SJSA1 (cell line): ENCODE data around the gene KRT1. TPM values are rescaled to one million over a fixed set of nuclear protein-coding genes. Genes with fewer than 3 reads are reported as not detected.
"Not testable (repeated sequence)": the region's sequence is repeated elsewhere in the genome, so short reads cannot be mapped to it uniquely, and the experiment has no call there.

Experiments used
- DNase-seq, 2 experiments: peaks; one replicate each; pipeline ENCODE4 v3.0.0-alpha.2; 2015 to 2020; ENCODE audit warnings: low spot score in 2 of 2, low read depth in 1 of 2
- H3K27ac ChIP-seq: fragments of 250-450 bp; sonication (Bioruptor Pico); 2 replicates; pipeline ENCODE4 v1.5.1; 2020; ENCODE audit warnings: mild to moderate bottlenecking, moderate library complexity
- H3K27me3 ChIP-seq: fragments of 250-450 bp; sonication (Bioruptor Pico); replicated peaks from 2 replicates; pipeline ENCODE4 v1.5.1; 2020; ENCODE audit warnings: mild to moderate bottlenecking, moderate library complexity
- H3K36me3 ChIP-seq: fragments of 250-450 bp; sonication (Bioruptor Pico); 2 replicates; pipeline ENCODE4 v1.5.1; 2020; ENCODE audit warnings: mild to moderate bottlenecking
- H3K4me1 ChIP-seq: fragments of 250-450 bp; sonication (Bioruptor Pico); replicated peaks from 2 replicates; pipeline ENCODE4 v1.6.1; 2021; ENCODE audit warnings: mild to moderate bottlenecking
- H3K4me3 ChIP-seq: fragments of 250-450 bp; sonication (Bioruptor Pico); 2 replicates; pipeline ENCODE4 v1.5.1; 2020; ENCODE audit warnings: mild to moderate bottlenecking
- H3K9me3 ChIP-seq: fragments of 250-450 bp; sonication (Bioruptor Pico); replicated peaks from 2 replicates; pipeline ENCODE4 v1.5.1; 2020; ENCODE audit warnings: mild to moderate bottlenecking
- total RNA-seq: library from RNA; depleted of rRNA; stranded (reverse); fragments of >200 nt; shearing (Covaris generic); gene quantifications from 2 replicates; pipeline ENCODE4 v1.2.3, GENCODE V29; 2014

KRT1 gene
- total RNA-seq, 1 experiment from 2014 or later = 1.00 TPM

DNA sequence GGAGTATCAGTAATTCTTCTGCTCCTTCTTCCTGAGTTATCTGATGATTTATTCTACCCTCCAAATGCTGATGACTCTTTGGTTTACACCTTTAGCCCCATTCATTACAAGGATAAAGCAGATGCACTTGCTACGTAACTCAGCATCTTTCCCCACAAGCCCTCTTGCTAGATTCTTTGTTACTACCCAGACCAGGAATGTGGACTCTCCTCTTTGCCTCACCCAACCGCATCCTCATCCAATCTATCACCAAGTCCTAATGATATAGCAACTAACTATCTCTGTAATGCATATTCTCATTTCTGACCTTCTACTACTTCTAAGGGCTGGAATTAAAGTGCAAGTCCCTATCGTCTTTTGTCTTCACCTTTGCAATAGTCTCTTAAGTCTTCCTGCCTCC lies 9.2 kb downstream of the KRT1 start:
- Histone ChIP-seq H3K4me1 (peaks cover 13% of the 10 kb centered on the region), H3K27me3 (no peaks in the 10 kb centered on the region), H3K36me3 (peaks cover 75% of the 10 kb centered on the region), H3K27ac (no peak overlapping the region), H3K4me3 (no peak overlapping the region), H3K9me3 (peaks cover 5% of the 10 kb centered on the region; the same call in 1 of the 2 replicates)
- peak in 1 of 2 experiments; percentile 88 for DNase-seq

DNA sequence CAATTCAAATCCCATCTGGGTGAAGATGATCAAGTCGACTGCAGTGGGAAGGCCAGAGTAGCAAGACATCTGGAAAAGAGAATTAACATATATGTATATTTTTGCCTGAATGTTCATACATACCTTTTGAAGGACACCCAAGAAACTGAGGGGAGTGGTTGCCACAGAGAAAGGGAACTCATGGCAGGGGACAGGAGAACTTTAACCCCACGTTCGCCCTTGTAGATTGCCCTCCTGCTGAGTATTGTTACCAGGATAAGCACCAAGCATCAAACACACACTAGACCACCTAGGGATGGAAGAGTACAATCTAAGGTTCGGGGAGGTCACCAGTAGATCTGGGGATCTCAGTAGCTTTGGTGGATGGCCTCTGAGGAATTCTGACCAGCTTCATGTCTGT lies 9.7 kb downstream of the KRT1 start:
- H3K27me3 ChIP-seq = no peaks in the 10 kb centered on the region
- peak; percentile 79 to 90 for DNase-seq
- peaks cover 5% of the 10 kb centered on the region; the same call in 1 of the 2 replicates for H3K9me3 ChIP-seq
- H3K36me3 ChIP-seq = peaks cover 70% of the 10 kb centered on the region
- H3K4me3 ChIP-seq = no peak overlapping the region
- peaks cover 13% of the 10 kb centered on the region for H3K4me1 ChIP-seq
- H3K27ac ChIP-seq = no peak overlapping the region

DNA sequence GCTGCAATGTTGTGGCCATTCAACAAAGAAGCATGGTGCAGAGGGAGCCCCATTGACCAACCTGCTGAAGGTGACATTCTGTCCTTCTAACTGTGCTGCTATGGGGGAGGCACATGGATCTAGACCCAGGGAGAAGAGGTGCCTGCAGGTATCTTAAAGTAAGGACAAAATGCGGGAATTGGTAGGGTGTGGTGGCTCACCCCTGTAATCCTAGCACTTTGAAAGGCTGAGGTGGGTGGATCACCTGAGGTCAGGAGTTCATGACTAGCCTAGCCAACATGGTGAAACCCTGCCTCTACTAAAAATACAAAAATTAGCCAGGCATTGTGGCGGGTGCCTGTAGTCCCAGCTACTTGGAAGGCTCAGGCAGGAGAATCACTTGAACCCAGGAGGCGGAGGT lies 10.3 kb downstream of the KRT1 start:
- H3K27ac ChIP-seq, H3K4me3 ChIP-seq, H3K27me3 ChIP-seq, H3K9me3 ChIP-seq: not testable (repeated sequence)
- H3K36me3 ChIP-seq = peaks cover 65% of the 10 kb centered on the region
- peak in 1 of 2 experiments; percentile 91 for DNase-seq
- H3K4me1 ChIP-seq = peaks cover 13% of the 10 kb centered on the region

DNA sequence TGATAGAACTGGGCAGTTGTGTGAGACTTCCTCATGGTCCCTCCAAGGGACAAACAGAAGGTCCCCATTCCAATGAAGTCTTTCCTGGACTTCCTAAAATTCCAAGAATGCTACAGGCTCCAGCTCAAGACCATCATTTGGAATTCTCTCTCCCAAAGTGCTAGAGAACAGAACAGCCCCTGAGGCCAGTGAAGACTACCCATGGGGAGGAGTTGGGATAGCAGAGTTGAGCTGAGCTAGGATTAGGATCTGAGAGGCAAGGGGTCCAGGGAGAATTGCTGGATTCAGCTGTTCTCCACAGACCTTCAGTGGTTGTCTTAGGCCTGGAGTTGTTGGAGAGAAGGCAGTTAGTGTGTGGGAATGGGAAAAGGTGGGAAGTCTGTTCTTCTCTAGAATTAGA lies 10.8 kb downstream of the KRT1 start:
- Histone ChIP-seq H3K4me3 (no peak overlapping the region), H3K27ac (no peak overlapping the region), H3K36me3 (peaks cover 60% of the 10 kb centered on the region), H3K9me3 (peaks cover 5% of the 10 kb centered on the region; the same call in 1 of the 2 replicates), H3K27me3 (no peaks in the 10 kb centered on the region), H3K4me1 (peaks cover 13% of the 10 kb centered on the region)
- DNase-seq = peak; percentile 80 to 91

- H3K9me3 ChIP-seq = no peaks in the 10 kb centered on the region; the same call in 1 of the 2 replicates
- peaks cover 13% of the 10 kb centered on the region for H3K4me1 ChIP-seq
- no peak overlapping the region for H3K27ac ChIP-seq
- DNase-seq = peak in 1 of 2 experiments; percentile 95
- H3K4me3 ChIP-seq = no peak overlapping the region
- no peaks in the 10 kb centered on the region for H3K27me3 ChIP-seq
- H3K36me3 ChIP-seq = peaks cover 45% of the 10 kb centered on the region
Measured at GRCh38 chr12:52667931-52668330, 12.3 kb downstream of the KRT1 start.

DNA sequence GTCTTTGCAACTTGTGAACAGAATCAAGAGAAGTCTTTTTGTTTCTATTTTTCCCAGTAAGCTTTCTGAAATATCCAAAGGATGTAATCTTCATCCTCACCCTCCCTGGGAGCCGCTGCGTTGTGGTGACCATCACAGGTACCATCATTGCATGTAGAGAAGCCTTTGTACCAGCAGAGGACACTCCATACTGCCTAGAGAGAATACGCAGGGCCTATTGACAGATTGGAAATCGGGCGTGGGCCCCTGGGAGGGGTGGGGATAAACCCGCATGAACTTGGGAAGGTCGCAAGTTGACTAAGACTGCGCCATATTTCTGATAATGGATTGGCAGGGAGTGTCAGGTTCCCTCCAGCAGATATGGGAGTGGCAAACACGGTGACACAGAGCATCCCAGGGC lies 12.7 kb downstream of the KRT1 start:
- DNase-seq = no peak
- no peak overlapping the region for H3K4me3 ChIP-seq
- no peaks in the 10 kb centered on the region for H3K27me3 ChIP-seq
- no peaks in the 10 kb centered on the region; the same call in 1 of the 2 replicates for H3K9me3 ChIP-seq
- H3K4me1 ChIP-seq = peaks cover 9% of the 10 kb centered on the region
- H3K27ac ChIP-seq = no peak overlapping the region
- H3K36me3 ChIP-seq = peaks cover 40% of the 10 kb centered on the region

DNA sequence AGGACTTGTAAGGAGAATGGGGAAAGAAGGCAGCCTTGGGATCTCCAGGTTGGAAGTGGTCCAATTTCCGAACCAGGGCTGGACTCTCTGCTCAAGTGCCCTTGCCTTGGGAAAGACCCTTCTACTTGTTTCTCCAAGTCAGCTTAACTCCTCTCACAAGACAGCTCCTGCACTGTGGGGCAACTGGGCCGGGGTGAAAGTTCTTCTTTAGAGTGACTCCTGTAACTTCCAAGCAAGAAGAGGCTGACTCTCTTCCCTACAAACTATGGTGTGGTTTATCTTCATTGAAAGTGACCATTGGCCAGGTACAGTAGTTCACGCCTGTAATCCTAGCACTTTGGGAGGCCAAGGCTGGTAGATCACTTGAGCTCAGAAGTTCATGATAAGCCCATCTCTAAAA lies 13.7 kb downstream of the KRT1 start:
- Histone ChIP-seq H3K36me3 (peaks cover 34% of the 10 kb centered on the region), H3K4me3 (no peak overlapping the region), H3K27ac (no peak overlapping the region), H3K9me3 (no peaks in the 10 kb centered on the region; the same call in 1 of the 2 replicates), H3K27me3 (peaks cover 4% of the 10 kb centered on the region; the same call in 1 of the 2 replicates), H3K4me1 (no peaks in the 10 kb centered on the region)
- DNase-seq = no peak

- peaks cover 7% of the 10 kb centered on the region for H3K36me3 ChIP-seq
- peaks cover 12% of the 10 kb centered on the region for H3K27me3 ChIP-seq
- H3K4me3 ChIP-seq = no peak overlapping the region
- H3K4me1 ChIP-seq = no peaks in the 10 kb centered on the region
- no peak for DNase-seq
- H3K27ac ChIP-seq = no peak overlapping the region
- no peaks in the 10 kb centered on the region for H3K9me3 ChIP-seq
Measured at GRCh38 chr12:52663420-52663819, 16.8 kb downstream of the KRT1 start.

- Histone ChIP-seq H3K4me3 (no peak overlapping the region), H3K27me3 (peaks cover 12% of the 10 kb centered on the region), H3K36me3 (peaks cover 2% of the 10 kb centered on the region), H3K9me3 (no peaks in the 10 kb centered on the region), H3K4me1 (no peaks in the 10 kb centered on the region), H3K27ac (no peak overlapping the region)
- DNase-seq = no peak
Measured at GRCh38 chr12:52662918-52663229, 17.3 kb downstream of the KRT1 start.

GRCh38 chr12:52662093-52662917 lies 17.9 kb downstream of the KRT1 start:
- Histone ChIP-seq H3K36me3 (no peaks in the 10 kb centered on the region), H3K9me3 (no peaks in the 10 kb centered on the region), H3K4me1 (no peaks in the 10 kb centered on the region), H3K27ac (no peak overlapping the region), H3K27me3 (peaks cover 12% of the 10 kb centered on the region), H3K4me3 (no peak overlapping the region)
- DNase-seq = no peak

GRCh38 chr12:52661668-52662067 lies 18.5 kb downstream of the KRT1 start:
- Histone ChIP-seq H3K4me3 (no peak overlapping the region), H3K9me3 (no peaks in the 10 kb centered on the region), H3K4me1 (no peaks in the 10 kb centered on the region), H3K36me3 (no peaks in the 10 kb centered on the region), H3K27me3 (peaks cover 12% of the 10 kb centered on the region), H3K27ac (no peak overlapping the region)
- no peak for DNase-seq

GRCh38 chr12:52660934-52661499 lies 19.2 kb downstream of the KRT1 start:
- peaks cover 12% of the 10 kb centered on the region for H3K27me3 ChIP-seq
- DNase-seq = no peak
- no peaks in the 10 kb centered on the region for H3K36me3 ChIP-seq
- H3K9me3 ChIP-seq = no peaks in the 10 kb centered on the region
- H3K27ac ChIP-seq = no peak overlapping the region
- H3K4me3 ChIP-seq = no peak overlapping the region
- H3K4me1 ChIP-seq = no peaks in the 10 kb centered on the region

DNA sequence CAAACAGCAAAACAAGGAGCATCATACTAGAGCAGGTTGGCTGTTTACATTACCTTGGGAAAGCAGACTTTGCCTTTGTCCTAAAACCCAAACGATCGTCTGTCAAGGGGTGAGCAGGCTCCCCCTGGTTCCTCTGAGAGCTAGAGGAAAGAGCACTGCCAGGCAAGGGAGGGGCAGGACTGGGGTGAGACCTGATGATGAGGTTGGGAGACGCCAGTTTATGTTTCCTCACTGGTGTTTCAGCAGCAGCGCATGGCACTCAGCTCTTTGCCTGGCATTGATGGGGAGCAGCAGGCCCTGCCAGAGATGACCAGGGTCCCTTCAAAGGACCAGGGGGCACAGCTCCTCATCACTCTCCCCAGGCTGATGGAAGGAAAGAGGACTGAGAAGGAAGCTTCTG lies 20.3 kb downstream of the KRT1 start:
- Histone ChIP-seq H3K4me1 (no peaks in the 10 kb centered on the region), H3K36me3 (no peaks in the 10 kb centered on the region), H3K27me3 (peaks cover 16% of the 10 kb centered on the region), H3K4me3 (no peak overlapping the region), H3K27ac (no peak overlapping the region), H3K9me3 (no peaks in the 10 kb centered on the region)
- DNase-seq = no peak

DNA sequence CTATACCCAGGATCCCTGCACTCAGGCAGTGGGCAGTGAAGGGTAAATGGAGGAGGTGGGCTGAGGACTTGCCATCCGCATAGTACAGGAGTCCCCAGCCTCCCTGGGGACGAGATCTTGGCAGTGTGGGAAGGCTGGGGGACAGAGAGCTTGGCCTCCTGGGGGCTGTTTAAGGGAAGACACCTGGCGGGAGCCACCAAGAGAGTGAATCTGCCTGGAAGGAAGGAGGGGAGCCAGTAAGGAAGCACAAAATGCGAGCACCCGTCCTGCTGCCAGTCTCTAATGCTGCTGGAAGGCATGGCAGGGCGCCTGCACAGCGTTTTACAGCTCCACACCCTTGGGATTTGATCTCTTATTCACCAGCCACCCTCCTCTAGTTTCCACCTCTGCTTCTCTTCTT lies 20.8 kb downstream of the KRT1 start:
- Histone ChIP-seq H3K9me3 (no peaks in the 10 kb centered on the region), H3K27ac (no peak overlapping the region), H3K27me3 (peaks cover 22% of the 10 kb centered on the region), H3K36me3 (no peaks in the 10 kb centered on the region), H3K4me1 (no peaks in the 10 kb centered on the region), H3K4me3 (no peak overlapping the region)
- DNase-seq = no peak
